ENCODE measurements around the gene ZNF747. TPM values are rescaled to one million over a fixed set of nuclear protein-coding genes. Genes with fewer than 3 reads are reported as not detected.
A peak's percentile ranks its signal among the peaks of the same experiment; 100 is the strongest.

ZNF747 gene
- 6.2 and 6.6 TPM in 2 replicates for total RNA-seq (2014; rRNA removed; shearing (Covaris generic))
- polyA plus RNA-seq (2014; cell fraction: nucleus; rRNA removed): 2.1 and 3.4 TPM in 2 replicates

GRCh38 chr16:30534368-30535105, at the start of gene ZNF747:
ZNF747 (minus strand) TSS chr16:30534858; CDS start chr16:30534679, 179 bp downstream.
- peak; percentile 77 for DNase-seq (ENCODE audit: extremely low read depth, low read depth)

- no peak for DNase-seq (ENCODE audit: extremely low read depth, low read depth)
Observed at GRCh38 chr16:30582611-30583340, 48.1 kb upstream of the ZNF747 start.

GRCh38 chr16:30581457-30581856, 46.8 kb upstream of the ZNF747 start:
- no peak for DNase-seq (ENCODE audit: extremely low read depth, low read depth)

GRCh38 chr16:30574678-30575077, 40.0 kb upstream of the ZNF747 start:
- DNase-seq (ENCODE audit: extremely low read depth, low read depth): no peak

- DNase-seq (ENCODE audit: extremely low read depth, low read depth): peak; percentile 91
Observed at GRCh38 chr16:30571445-30572322, 37.0 kb upstream of the ZNF747 start, which contains the start of gene ZNF688. ZNF688 (minus strand) TSS chr16:30571714; CDS start chr16:30571629, 85 bp downstream.

GRCh38 chr16:30570636-30571444, 36.2 kb upstream of the ZNF747 start:
- no peak for DNase-seq (ENCODE audit: extremely low read depth, low read depth)

- DNase-seq (ENCODE audit: extremely low read depth, low read depth): no peak
Observed at GRCh38 chr16:30569746-30570635, 35.3 kb upstream of the ZNF747 start.

GRCh38 chr16:30569281-30569680, 34.6 kb upstream of the ZNF747 start:
- DNase-seq (ENCODE audit: extremely low read depth, low read depth): no peak

- DNase-seq (ENCODE audit: extremely low read depth, low read depth): peak; percentile 26
Observed at GRCh38 chr16:30567991-30568638, 33.5 kb upstream of the ZNF747 start.

GRCh38 chr16:30567160-30567990, 32.7 kb upstream of the ZNF747 start:
- DNase-seq (ENCODE audit: extremely low read depth, low read depth): no peak

GRCh38 chr16:30566531-30566930, 31.9 kb upstream of the ZNF747 start:
- no peak for DNase-seq (ENCODE audit: extremely low read depth, low read depth)

- no peak for DNase-seq (ENCODE audit: extremely low read depth, low read depth)
Observed at GRCh38 chr16:30565984-30566383, 31.3 kb upstream of the ZNF747 start.

- DNase-seq (ENCODE audit: extremely low read depth, low read depth): no peak
Observed at GRCh38 chr16:30565526-30565925, 30.9 kb upstream of the ZNF747 start.

GRCh38 chr16:30562021-30562420, 27.4 kb upstream of the ZNF747 start:
- DNase-seq (ENCODE audit: extremely low read depth, low read depth): no peak

GRCh38 chr16:30561089-30561816, 26.6 kb upstream of the ZNF747 start:
- no peak for DNase-seq (ENCODE audit: extremely low read depth, low read depth)

GRCh38 chr16:30559690-30560089, 25.0 kb upstream of the ZNF747 start:
- no peak for DNase-seq (ENCODE audit: extremely low read depth, low read depth)
